Tracheal epithelial cell (primary cell): ENCODE data around the gene NUP98. TPM values are rescaled to one million over a fixed set of nuclear protein-coding genes. Genes with fewer than 3 reads are reported as not detected.

Experiments
- total RNA-seq: library from RNA; depleted of rRNA; stranded (reverse); fragments of >200 nt; gene quantifications from 2 replicates; pipeline ENCODE4 v1.2.1, GENCODE V29; 2014

The NUP98 gene
- 117 and 149 TPM in 2 replicates for total RNA-seq

GRCh38 chr11:3797329-3798090 lies at the start of gene NUP98:
NUP98 (minus strand) TSS chr11:3797554; CDS start chr11:3782117, 15,437 bp downstream.

GRCh38 chr11:3840870-3841425 lies 43.6 kb upstream of the NUP98 start, which contains the start of gene RHOG:
RHOG (minus strand) TSS chr11:3840959; CDS start chr11:3828138, 12,821 bp downstream.

GRCh38 chr11:3807909-3808860 lies 10.8 kb upstream of the NUP98 start, which contains the start of gene PGAP2:
PGAP2 (plus strand) TSS chr11:3808560; CDS start chr11:3811260, 2,700 bp downstream.

GRCh38 chr11:3671334-3672254 lies 125.8 kb downstream of the NUP98 start, which contains the start of gene CHRNA10:
CHRNA10 (minus strand) TSS chr11:3671384; CDS start chr11:3671312, 72 bp downstream.

GRCh38 chr11:3644817-3645235 lies 152.5 kb downstream of the NUP98 start, which contains the start of gene ART1:
ART1 (plus strand) TSS chr11:3645128; CDS start chr11:3659214, 14,086 bp downstream.

GRCh38 chr11:3641701-3642070 lies 155.7 kb downstream of the NUP98 start, which contains the start of gene ART5:
ART5 (minus strand) TSS chr11:3641992; CDS start chr11:3641862, 130 bp downstream.

Other genes starting within 250 kb of the NUP98 start
- not detected in 2 replicates for gene ART5, start 155.6 kb downstream of the NUP98 start, total RNA-seq
- gene ART1, start 152.4 kb downstream of the NUP98 start, total RNA-seq = not detected in 2 replicates
- gene CHRNA10, start 126.2 kb downstream of the NUP98 start, total RNA-seq = 0.48 TPM in 1 of 2 replicates, not detected in the other
- 16.4 and 17.7 TPM in 2 replicates for gene PGAP2, start 11.0 kb upstream of the NUP98 start, total RNA-seq
- gene RHOG, start 43.4 kb upstream of the NUP98 start, total RNA-seq = 11.3 and 12.6 TPM in 2 replicates
- 29.8 and 41.7 TPM in 2 replicates for gene STIM1, start 58.1 kb upstream of the NUP98 start, total RNA-seq